ENCODE data around the gene BBLN.

BBLN gene

DNA sequence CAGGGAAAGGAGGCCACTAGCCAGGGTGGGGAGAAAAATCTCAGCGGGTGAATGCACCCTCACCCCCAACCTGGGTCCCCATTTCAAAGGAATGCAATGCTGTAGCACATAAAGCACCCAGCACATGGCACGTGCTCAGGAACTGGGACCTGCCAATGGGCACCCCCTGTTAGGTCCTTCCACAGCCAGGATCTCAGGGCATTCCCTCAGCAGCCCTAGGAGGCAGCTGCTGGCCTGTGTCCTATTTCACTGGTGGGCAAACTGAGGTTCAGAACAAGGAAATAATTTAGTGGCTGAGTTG, 51.9 kb downstream of the BBLN start:
- Mint-ChIP-seq H3K36me3 (ENCODE audit: low read depth) (no peaks in the 10 kb centered on the region), H3K4me3 (no peak overlapping the region), H3K27ac (no peak overlapping the region), H3K4me1 (ENCODE audit: low read depth) (no peaks in the 10 kb centered on the region), H3K9me3 (no peaks in the 10 kb centered on the region), H3K27me3 (peaks cover 2% of the 10 kb centered on the region)
- DNase-seq, result no peak
